Gastrocnemius medialis (tissue), 4 donors: ENCODE data around the gene FSTL1. TPM values are rescaled to one million over a fixed set of nuclear protein-coding genes. Genes with fewer than 3 reads are reported as not detected.

Source experiments
- ATAC-seq, 2 donors: fragments of 150-250 bp; one replicate each; pipeline ENCODE4 v1.9.1; 2016
- DNase-seq, 2 donors: peaks; one replicate each; pipeline ENCODE4 v3.0.0-alpha.2; 2019
- H3K27ac ChIP-seq, 4 donors: fragments of 200-600 bp; sonication (generic); 1 replicate in 1 of 4; 2 replicates in 3 of 4; pipeline ENCODE4 v1.5.1; 2016 to 2018; ENCODE audit warnings: mild to moderate bottlenecking in 2 of 4, moderate library complexity in 1 of 4
- H3K27me3 ChIP-seq, 3 donors: fragments of 200-600 bp; sonication (generic) in 2 of 3; 1 replicate in 1 of 3; 2 replicates in 2 of 3; pipeline versions ENCODE4 v1.5.1 to v1.6.0; 2016 to 2019; ENCODE audit warnings: mild to moderate bottlenecking in 1 of 3, moderate library complexity in 1 of 3
- H3K36me3 ChIP-seq, 2 donors: fragments of 200-600 bp; sonication (generic) in 1 of 2; one replicate each; pipeline ENCODE4 v1.5.1; 2017 to 2018
- H3K4me1 ChIP-seq, 2 donors: fragments of 200-600 bp; sonication (generic) in 1 of 2; one replicate each; pipeline ENCODE4 v1.5.1; 2016 to 2017; ENCODE audit warnings: mild to moderate bottlenecking in 2 of 2
- H3K4me3 ChIP-seq, 4 donors: fragments of 200-600 bp; sonication (generic) in 3 of 4; 1 replicate in 1 of 4; 2 replicates in 3 of 4; pipeline ENCODE4 v1.5.1; 2016 to 2019; ENCODE audit warnings: mild to moderate bottlenecking in 2 of 4
- H3K9me3 ChIP-seq, 3 donors: fragments of 200-600 bp; sonication (generic) in 2 of 3; 1 replicate in 1 of 3; 2 replicates in 2 of 3; pipeline ENCODE4 v1.5.1; 2016 to 2019
- CTCF ChIP-seq, 5 experiments: fragments of 450-650 bp in 3 of 5; fragments of 200-600 bp in 2 of 5; sonication (generic) in 2 of 5; IDR thresholded peaks in 4 of 5; conservative IDR thresholded peaks in 1 of 5; 1 replicate in 4 of 5; 2 replicates in 1 of 5; pipeline ENCODE4 v1.5.1; 2016 to 2019; ENCODE audit warnings: antibody characterized with exemption in 5 of 5, mild to moderate bottlenecking in 3 of 5, moderate library complexity in 3 of 5
- POLR2A ChIP-seq, 2 donors: fragments of 450-650 bp; IDR thresholded peaks; one replicate each; pipeline ENCODE4 v1.6.1; 2017; ENCODE audit warnings: antibody characterized with exemption in 2 of 2, mild to moderate bottlenecking in 2 of 2, moderate library complexity in 2 of 2
- in situ Hi-C, 4 donors: fragments of 200-750 bp; cut with MboI; loops; one replicate each; pipeline versions ENCODE4 v1.15.0 to v1.8.0; 2017; ENCODE audit warnings: low sequenced_read_pairs in 4 of 4
- intact Hi-C: fragments of 100-400 bp; cut with DNase I; formaldehyde crosslinking; loops from one replicate; pipeline ENCODE4 v1.15.1; 2023; ENCODE audit warnings: low total_unique reads
- total RNA-seq, 4 donors: library from RNA; depleted of rRNA; stranded (reverse); fragments of >200 nt; gene quantifications; one replicate each; pipeline versions ENCODE4 v1.1.0 to v1.2.3, GENCODE V29; 2016

FSTL1 gene
- total RNA-seq, 4 donors from 2014 or later = 33.4 to 77.5 (median 44.0) TPM

- Histone ChIP-seq H3K4me1 (no peaks in the 10 kb centered on the region), H3K27me3 (no peaks in the 10 kb centered on the region), H3K4me3 (no peak overlapping the region), H3K36me3 (no peaks in the 10 kb centered on the region), H3K27ac (no peak overlapping the region), H3K9me3 (no peaks in the 10 kb centered on the region)
- DNase-seq (no peak), ATAC-seq (no peak)
- in situ Hi-C loops (no loop called here), intact Hi-C loops (no loop called here)
- TF ChIP-seq CTCF (IDR thresholded peaks at IDR 0.05 in 4 of 5, conservative IDR thresholded peaks at IDR 0.05 in 1 of 5) = no peak
- TF ChIP-seq POLR2A (IDR thresholded peaks at IDR 0.05) = no peak
Measured at GRCh38 chr3:120496278-120497002, 45.6 kb upstream of the FSTL1 start.

GRCh38 chr3:120495809-120496208 lies 45.0 kb upstream of the FSTL1 start:
- ATAC-seq (no peak), DNase-seq (no peak)
- Histone ChIP-seq H3K9me3 (no peaks in the 10 kb centered on the region), H3K27me3 (no peaks in the 10 kb centered on the region), H3K36me3 (no peaks in the 10 kb centered on the region), H3K4me1 (no peaks in the 10 kb centered on the region), H3K27ac (no peak overlapping the region), H3K4me3 (no peak overlapping the region)
- in situ Hi-C loops (no loop called here), intact Hi-C loops (no loop called here)
- TF ChIP-seq CTCF (IDR thresholded peaks at IDR 0.05 in 4 of 5, conservative IDR thresholded peaks at IDR 0.05 in 1 of 5) = no peak
- TF ChIP-seq POLR2A (IDR thresholded peaks at IDR 0.05) = no peak

GRCh38 chr3:120492103-120492502 lies 41.3 kb upstream of the FSTL1 start:
- in situ Hi-C loops (no loop called here), intact Hi-C loops (no loop called here)
- TF ChIP-seq CTCF (IDR thresholded peaks at IDR 0.05 in 4 of 5, conservative IDR thresholded peaks at IDR 0.05 in 1 of 5) (no peak), POLR2A (IDR thresholded peaks at IDR 0.05) (no peak)
- DNase-seq (no peak), ATAC-seq (no peak)
- Histone ChIP-seq H3K4me3 (no peak overlapping the region), H3K4me1 (no peaks in the 10 kb centered on the region), H3K27ac (no peak overlapping the region), H3K9me3 (no peaks in the 10 kb centered on the region), H3K27me3 (no peaks in the 10 kb centered on the region), H3K36me3 (no peaks in the 10 kb centered on the region)

- TF ChIP-seq POLR2A (IDR thresholded peaks at IDR 0.05) (no peak), CTCF (IDR thresholded peaks at IDR 0.05 in 4 of 5, conservative IDR thresholded peaks at IDR 0.05 in 1 of 5) (no peak)
- intact Hi-C loops = no loop called here
- H3K9me3 ChIP-seq = no peaks in the 10 kb centered on the region
- DNase-seq = no peak
- H3K27ac ChIP-seq = no peak overlapping the region
- in situ Hi-C loops = no loop called here
- no peaks in the 10 kb centered on the region for H3K36me3 ChIP-seq
- H3K4me1 ChIP-seq = no peaks in the 10 kb centered on the region
- no peak overlapping the region for H3K4me3 ChIP-seq
- no peaks in the 10 kb centered on the region for H3K27me3 ChIP-seq
- ATAC-seq = no peak
Measured at GRCh38 chr3:120489421-120489820, 38.6 kb upstream of the FSTL1 start.

- H3K9me3 ChIP-seq = no peaks in the 10 kb centered on the region
- H3K4me3 ChIP-seq = no peak overlapping the region
- TF ChIP-seq POLR2A (IDR thresholded peaks at IDR 0.05) = no peak
- TF ChIP-seq CTCF (IDR thresholded peaks at IDR 0.05 in 4 of 5, conservative IDR thresholded peaks at IDR 0.05 in 1 of 5) = no peak
- H3K4me1 ChIP-seq = no peaks in the 10 kb centered on the region
- intact Hi-C loops = no loop called here
- in situ Hi-C loops = no loop called here
- H3K27ac ChIP-seq = no peak overlapping the region
- no peaks in the 10 kb centered on the region for H3K36me3 ChIP-seq
- ATAC-seq (no peak), DNase-seq (no peak)
- no peaks in the 10 kb centered on the region for H3K27me3 ChIP-seq
Measured at GRCh38 chr3:120488296-120488695, 37.5 kb upstream of the FSTL1 start.
